A673 (cell line): ENCODE measurements around the gene PRRT2. TPM values are rescaled to one million over a fixed set of nuclear protein-coding genes. Genes with fewer than 3 reads are reported as not detected.

ENCODE experiments used
- BruUV-seq: library from RNA; stranded (reverse); fragments of 400-500 nt; replicated peaks from 2 replicates; lab custom pipeline; 2021; lab: Mats Ljungman, UMichigan
- CTCF ChIA-PET: fragments of 300-600 bp; sonication (Branson Sonifier 250); formaldehyde crosslinking; loops from one replicate; lab custom pipeline; 2022; ENCODE audit warnings: antibody characterized with exemption; lab: Charles Lee
- POLR2A ChIA-PET: fragments of 300-600 bp; sonication (Branson Sonifier 250); formaldehyde crosslinking; loops from one replicate; lab custom pipeline; 2022; ENCODE audit warnings: antibody characterized with exemption; ENCODE audit not compliant: low non-redundant PET; lab: Charles Lee
- DNase-seq: peaks from one replicate; pipeline ENCODE4 v3.0.0-alpha.2; 2015; ENCODE audit warnings: low spot score
- H3K27ac ChIP-seq: fragments of 200-600 bp; sonication (generic); 2 replicates; pipeline ENCODE4 v1.5.1; 2016; ENCODE audit warnings: mixed run types, low read depth, mild to moderate bottlenecking, mixed read lengths, antibody characterized with exemption, low read length; ENCODE audit not compliant: poor library complexity, severe bottlenecking
- H3K27me3 ChIP-seq: fragments of 200-600 bp; sonication (generic); replicated peaks from 2 replicates; pipeline ENCODE4 v1.6.1; 2017; ENCODE audit warnings: mixed run types, low read depth, mild to moderate bottlenecking, mixed read lengths, antibody characterized with exemption, low read length; ENCODE audit not compliant: insufficient read depth, poor library complexity
- H3K36me3 ChIP-seq: fragments of 200-600 bp; sonication (generic); 2 replicates; pipeline ENCODE4 v1.6.1; 2016; ENCODE audit warnings: mixed run types, mild to moderate bottlenecking, mixed read lengths, antibody characterized with exemption, low read length; ENCODE audit not compliant: insufficient read depth, poor library complexity, severe bottlenecking
- H3K4me1 ChIP-seq: fragments of 200-600 bp; sonication (generic); 2 replicates; pipeline ENCODE4 v1.6.1; 2017; ENCODE audit warnings: mixed run types, mild to moderate bottlenecking, mixed read lengths, antibody characterized with exemption, low read length; ENCODE audit not compliant: insufficient read depth, poor library complexity, severe bottlenecking
- H3K4me3 ChIP-seq: fragments of 200-600 bp; sonication (generic); 2 replicates; pipeline ENCODE4 v1.5.1; 2016; ENCODE audit warnings: low read depth, mixed run types, mild to moderate bottlenecking, mixed read lengths, low read length; ENCODE audit not compliant: poor library complexity, severe bottlenecking
- H3K9me3 ChIP-seq: fragments of 200-600 bp; sonication (generic); 2 replicates; pipeline ENCODE4 v1.6.1; 2016; ENCODE audit warnings: mixed run types, low read depth, mild to moderate bottlenecking, mixed read lengths, antibody characterized with exemption, low read length; ENCODE audit not compliant: poor library complexity, severe bottlenecking
- EZH2 ChIP-seq: fragments of 200-600 bp; sonication (generic); IDR thresholded peaks from 2 replicates; pipeline ENCODE4 v1.6.1; 2017; ENCODE audit warnings: borderline replicate concordance, low read depth, mild to moderate bottlenecking, mixed read lengths, antibody characterized with exemption, low read length; ENCODE audit not compliant: poor library complexity, severe bottlenecking
- intact Hi-C: fragments of 100-400 bp; cut with micrococcal nuclease; formaldehyde crosslinking; loops from one replicate; pipeline ENCODE4 v1.10.0; 2022; ENCODE audit not compliant: unreplicated experiment
- total RNA-seq: library from RNA; stranded (reverse); gene quantifications from 2 replicates; pipeline ENCODE4 v1.2.3, GENCODE V29; 2021
- TF ChIP-seq, protein P1 (sequence below): fragments of 300-800, 200-600 bp; sonication (generic); conservative IDR thresholded peaks from 2 replicates; pipeline ENCODE4 v1.5.1; 2017; ENCODE audit warnings: low read depth, mild to moderate bottlenecking, antibody characterized with exemption, low read length, moderate library complexity, mixed read lengths

Gene PRRT2
- total RNA-seq, 1 experiment from 2014 or later = 9.0 TPM

DNA sequence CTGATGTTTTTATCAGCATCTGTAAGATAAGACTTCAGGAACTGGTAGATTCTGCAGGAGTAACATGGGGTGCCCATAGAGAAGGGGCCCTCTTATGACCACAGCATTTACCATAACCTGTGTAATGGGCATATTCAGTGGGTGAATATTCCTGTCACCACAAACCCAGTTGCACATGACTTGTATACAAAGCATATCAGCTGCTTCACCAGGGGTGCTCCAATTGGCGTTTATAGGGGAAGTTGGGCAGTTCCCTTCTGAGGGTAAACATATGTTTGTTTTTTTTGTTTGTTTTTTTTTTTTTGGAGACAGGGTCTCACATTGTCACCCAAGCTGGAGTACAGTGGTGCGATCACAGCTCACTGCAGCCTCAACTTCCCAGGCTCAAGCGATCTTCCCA, 45.4 kb upstream of the PRRT2 start:
- Histone ChIP-seq H3K9me3 (no peaks in the 10 kb centered on the region), H3K27me3 (no peaks in the 10 kb centered on the region), H3K36me3 (no peaks in the 10 kb centered on the region), H3K4me3 (no peak overlapping the region), H3K27ac (no peak overlapping the region), H3K4me1 (no peaks in the 10 kb centered on the region)
- no peak for DNase-seq
- CTCF ChIA-PET = no interaction called here
- no peak for TF ChIP-seq EZH2
- TF ChIP-seq, protein P1, sequence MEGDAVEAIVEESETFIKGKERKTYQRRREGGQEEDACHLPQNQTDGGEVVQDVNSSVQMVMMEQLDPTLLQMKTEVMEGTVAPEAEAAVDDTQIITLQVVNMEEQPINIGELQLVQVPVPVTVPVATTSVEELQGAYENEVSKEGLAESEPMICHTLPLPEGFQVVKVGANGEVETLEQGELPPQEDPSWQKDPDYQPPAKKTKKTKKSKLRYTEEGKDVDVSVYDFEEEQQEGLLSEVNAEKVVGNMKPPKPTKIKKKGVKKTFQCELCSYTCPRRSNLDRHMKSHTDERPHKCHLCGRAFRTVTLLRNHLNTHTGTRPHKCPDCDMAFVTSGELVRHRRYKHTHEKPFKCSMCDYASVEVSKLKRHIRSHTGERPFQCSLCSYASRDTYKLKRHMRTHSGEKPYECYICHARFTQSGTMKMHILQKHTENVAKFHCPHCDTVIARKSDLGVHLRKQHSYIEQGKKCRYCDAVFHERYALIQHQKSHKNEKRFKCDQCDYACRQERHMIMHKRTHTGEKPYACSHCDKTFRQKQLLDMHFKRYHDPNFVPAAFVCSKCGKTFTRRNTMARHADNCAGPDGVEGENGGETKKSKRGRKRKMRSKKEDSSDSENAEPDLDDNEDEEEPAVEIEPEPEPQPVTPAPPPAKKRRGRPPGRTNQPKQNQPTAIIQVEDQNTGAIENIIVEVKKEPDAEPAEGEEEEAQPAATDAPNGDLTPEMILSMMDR = no peak
- intact Hi-C loops = no loop called here
- POLR2A ChIA-PET = no interaction called here
- BruUV-seq = no TSS peak

DNA sequence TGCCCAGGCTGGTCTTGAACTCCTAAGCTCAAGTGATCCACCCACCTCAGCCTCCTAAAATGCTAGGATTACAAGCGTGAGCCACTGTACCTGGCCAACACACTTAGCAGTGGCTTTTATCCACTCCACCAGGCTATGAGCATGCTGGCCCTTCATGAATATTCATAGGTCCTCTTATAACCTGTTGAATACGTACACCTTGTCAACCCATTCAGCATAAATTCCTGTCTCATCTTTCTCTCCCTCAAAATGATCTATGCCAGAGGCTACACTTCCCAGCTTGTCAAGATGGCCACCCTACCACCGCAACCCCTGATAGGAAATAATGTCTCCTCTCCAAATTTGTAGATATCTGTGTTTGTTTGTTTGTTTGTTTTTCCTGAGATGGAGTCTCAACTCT, 44.9 kb upstream of the PRRT2 start:
- CTCF ChIA-PET = no interaction called here
- Histone ChIP-seq H3K36me3 (no peaks in the 10 kb centered on the region), H3K27me3 (no peaks in the 10 kb centered on the region), H3K4me1 (no peaks in the 10 kb centered on the region), H3K9me3 (no peaks in the 10 kb centered on the region), H3K4me3 (no peak overlapping the region), H3K27ac (no peak overlapping the region)
- no TSS peak for BruUV-seq
- POLR2A ChIA-PET = no interaction called here
- no peak for DNase-seq
- TF ChIP-seq EZH2 = no peak
- TF ChIP-seq, protein P1 = no peak
- intact Hi-C loops = no loop called here

DNA sequence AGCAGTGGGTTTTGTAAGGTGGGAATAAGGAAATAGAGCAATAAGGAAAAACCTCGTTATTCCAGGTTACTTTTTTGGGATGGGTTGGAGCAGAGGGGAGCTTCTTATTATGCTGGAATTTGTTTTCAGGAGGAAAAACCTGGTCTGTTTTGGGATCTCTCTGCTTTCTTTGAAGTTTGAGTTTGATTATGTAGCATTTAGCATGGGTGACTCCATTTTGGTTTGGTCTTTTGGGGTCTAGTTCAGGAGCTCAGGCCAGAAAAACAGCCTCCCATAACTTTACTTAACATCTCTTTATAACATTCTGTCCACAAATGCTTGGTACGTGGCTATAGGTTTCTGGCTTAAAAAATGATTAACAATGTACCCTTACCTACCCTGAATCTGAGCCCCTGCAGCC, 42.5 kb upstream of the PRRT2 start:
- Histone ChIP-seq H3K36me3 (no peaks in the 10 kb centered on the region), H3K4me3 (no peak overlapping the region), H3K27ac (no peak overlapping the region), H3K9me3 (no peaks in the 10 kb centered on the region), H3K4me1 (no peaks in the 10 kb centered on the region), H3K27me3 (no peaks in the 10 kb centered on the region)
- CTCF ChIA-PET = interaction anchor here (1.0 kb wide), 1 partner anchor 414 kb away, joined by 3 read pairs; the partner anchor contains the start of gene CORO1A
- POLR2A ChIA-PET = no interaction called here
- BruUV-seq = no TSS peak
- intact Hi-C loops = no loop called here
- TF ChIP-seq, protein P1 = no peak
- TF ChIP-seq EZH2 = no peak
- DNase-seq = no peak
